GM12892 (cell line): ENCODE measurements around the gene BABAM2.

ENCODE experiments used
- POLR2A ChIP-seq: IDR thresholded peaks from 2 replicates; pipeline ENCODE4 v1.6.1; 2011; ENCODE audit warnings: low read depth, low read length, control low read depth
- POLR2AphosphoS5 ChIP-seq: IDR thresholded peaks from 2 replicates; pipeline ENCODE4 v1.6.1; 2011; ENCODE audit warnings: low read depth, low read length, control low read depth

DNA sequence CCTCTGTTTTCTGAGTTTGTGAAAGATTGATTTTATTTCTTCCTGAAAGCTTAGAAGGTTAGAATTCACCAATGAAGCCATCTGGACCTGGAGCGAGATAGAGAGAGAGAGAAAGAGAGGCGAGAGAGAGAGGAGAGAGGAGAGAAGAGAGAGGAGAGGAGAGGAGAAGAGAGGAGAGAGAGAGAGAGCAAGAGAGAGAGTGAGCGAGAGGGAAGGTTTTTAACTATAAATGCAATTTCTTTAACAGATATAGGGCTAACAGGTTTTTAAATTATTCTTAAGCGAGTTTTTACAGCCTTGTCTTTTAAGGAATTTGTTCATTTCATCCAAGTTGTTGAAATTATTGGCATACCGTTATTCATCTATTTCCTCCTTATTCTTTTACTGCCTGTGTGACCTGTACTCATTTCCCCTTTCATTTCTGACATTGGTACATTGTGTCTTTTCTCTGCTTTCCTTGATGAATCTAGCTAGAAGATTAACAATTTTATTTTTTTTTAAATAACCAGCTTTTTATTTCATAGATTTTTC is 56.1 kb downstream of the BABAM2 start:
- no peak for TF ChIP-seq POLR2AphosphoS5
- TF ChIP-seq POLR2A, result no peak
